ENCODE measurements around the gene ART4.

DNA sequence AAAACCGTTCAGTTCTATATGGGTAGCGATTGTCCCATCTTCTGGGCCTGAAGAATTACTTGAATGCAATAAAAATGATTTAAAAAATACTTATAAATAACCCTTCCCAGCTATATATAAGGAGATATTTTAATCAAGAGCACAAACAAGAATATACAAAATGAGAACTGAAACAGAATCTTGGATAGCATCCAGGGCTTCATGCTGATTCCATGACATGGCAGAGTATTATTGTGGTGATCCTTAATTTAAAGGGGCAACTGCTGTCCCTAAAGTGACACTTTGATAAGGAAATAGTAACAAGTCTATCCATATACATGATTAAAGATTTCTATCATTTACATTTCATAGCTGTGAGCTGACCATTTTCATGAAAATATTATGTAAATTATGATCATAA lies 58.9 kb downstream of the ART4 start:
- TF ChIP-seq, protein P1, sequence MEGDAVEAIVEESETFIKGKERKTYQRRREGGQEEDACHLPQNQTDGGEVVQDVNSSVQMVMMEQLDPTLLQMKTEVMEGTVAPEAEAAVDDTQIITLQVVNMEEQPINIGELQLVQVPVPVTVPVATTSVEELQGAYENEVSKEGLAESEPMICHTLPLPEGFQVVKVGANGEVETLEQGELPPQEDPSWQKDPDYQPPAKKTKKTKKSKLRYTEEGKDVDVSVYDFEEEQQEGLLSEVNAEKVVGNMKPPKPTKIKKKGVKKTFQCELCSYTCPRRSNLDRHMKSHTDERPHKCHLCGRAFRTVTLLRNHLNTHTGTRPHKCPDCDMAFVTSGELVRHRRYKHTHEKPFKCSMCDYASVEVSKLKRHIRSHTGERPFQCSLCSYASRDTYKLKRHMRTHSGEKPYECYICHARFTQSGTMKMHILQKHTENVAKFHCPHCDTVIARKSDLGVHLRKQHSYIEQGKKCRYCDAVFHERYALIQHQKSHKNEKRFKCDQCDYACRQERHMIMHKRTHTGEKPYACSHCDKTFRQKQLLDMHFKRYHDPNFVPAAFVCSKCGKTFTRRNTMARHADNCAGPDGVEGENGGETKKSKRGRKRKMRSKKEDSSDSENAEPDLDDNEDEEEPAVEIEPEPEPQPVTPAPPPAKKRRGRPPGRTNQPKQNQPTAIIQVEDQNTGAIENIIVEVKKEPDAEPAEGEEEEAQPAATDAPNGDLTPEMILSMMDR (IDR thresholded peaks at IDR 0.05), result no peak
- TF ChIP-seq POLR2A (IDR thresholded peaks at IDR 0.05) (no peak), POLR2AphosphoS5 (IDR thresholded peaks at IDR 0.05) (no peak), EP300 (IDR thresholded peaks at IDR 0.05; ENCODE audit: low read depth) (no peak)
